Dendritic cell treated with granulocyte-macrophage colony-stimulating factor and Interleukin-4, amounts not matched to agents 40 ng/mL and 50 ng/mL, for 4 days (primary cell): ENCODE data around the gene RASGRP1.
"Not testable (repeated sequence)": the region's sequence is repeated elsewhere in the genome, so short reads cannot be mapped to it uniquely, and the experiment has no call there.

Experiments
- H3K27ac Mint-ChIP-seq: one replicate; pipeline ENCODE4 v1.8.0; 2022; ENCODE audit warnings: mild to moderate bottlenecking, mixed read lengths
- H3K27me3 Mint-ChIP-seq: one replicate; pipeline ENCODE4 v1.8.0; 2022; ENCODE audit warnings: mild to moderate bottlenecking, mixed read lengths
- H3K36me3 Mint-ChIP-seq: one replicate; pipeline ENCODE4 v1.8.0; 2022; ENCODE audit warnings: low read depth, mixed read lengths
- H3K4me1 Mint-ChIP-seq: one replicate; pipeline ENCODE4 v1.8.0; 2022; ENCODE audit warnings: low read depth, mixed read lengths
- H3K4me3 Mint-ChIP-seq: one replicate; pipeline ENCODE4 v1.8.0; 2022; ENCODE audit warnings: mild to moderate bottlenecking, moderate library complexity, mixed read lengths
- H3K9me3 Mint-ChIP-seq: one replicate; pipeline ENCODE4 v1.8.0; 2022; ENCODE audit warnings: mixed read lengths
- intact Hi-C: fragments of 100-400 bp; cut with micrococcal nuclease; formaldehyde crosslinking; loops from one replicate; pipeline ENCODE4 v1.15.0; 2022

Gene RASGRP1

DNA sequence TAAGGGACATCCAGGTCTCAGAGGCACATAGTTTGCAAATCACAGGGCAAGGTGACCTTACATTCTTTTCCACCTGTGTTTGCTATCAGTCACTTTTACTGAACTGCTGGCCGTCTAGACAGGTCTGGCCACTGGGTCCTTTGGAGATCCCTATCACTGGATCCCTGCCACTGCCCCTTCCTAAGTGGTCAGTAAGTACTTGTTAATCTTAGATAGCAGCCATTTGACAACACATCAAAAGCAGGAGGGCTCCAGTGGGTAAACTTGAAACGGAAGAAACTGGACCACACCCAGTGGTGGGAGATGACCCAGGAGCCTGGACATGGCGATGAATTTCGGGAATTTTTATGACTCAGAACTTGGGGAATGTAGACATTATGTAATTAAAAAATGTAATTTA, 28.9 kb upstream of the RASGRP1 start:
- intact Hi-C loops = no loop called here
- Mint-ChIP-seq H3K36me3 (no peaks in the 10 kb centered on the region), H3K4me1 (no peaks in the 10 kb centered on the region), H3K4me3 (no peak overlapping the region), H3K9me3 (no peaks in the 10 kb centered on the region), H3K27ac (no peak overlapping the region), H3K27me3 (peaks cover 2% of the 10 kb centered on the region)

DNA sequence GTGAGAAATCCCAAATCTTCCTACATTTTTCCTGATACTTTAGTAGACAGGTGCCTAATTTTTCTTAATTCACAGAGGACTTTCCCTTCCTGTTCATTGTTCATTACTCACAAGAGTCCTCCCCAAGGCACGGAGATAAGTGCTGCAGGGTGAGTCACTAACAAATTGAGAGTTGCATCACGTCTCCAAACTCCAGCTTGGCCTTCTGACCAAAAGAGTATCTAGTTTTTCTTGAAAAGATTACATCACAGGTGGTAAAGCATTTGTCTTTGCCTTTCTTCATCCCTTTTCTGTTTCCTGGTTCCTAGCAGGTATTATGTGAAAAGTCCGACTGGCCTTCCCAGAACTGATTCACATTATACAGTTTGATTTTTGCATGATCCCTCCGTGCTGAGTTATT, 24.9 kb upstream of the RASGRP1 start:
- Mint-ChIP-seq H3K27me3 (no peaks in the 10 kb centered on the region), H3K4me3 (no peak overlapping the region), H3K4me1 (no peaks in the 10 kb centered on the region), H3K36me3 (no peaks in the 10 kb centered on the region), H3K27ac (no peak overlapping the region), H3K9me3 (no peaks in the 10 kb centered on the region)
- intact Hi-C loops = no loop called here

DNA sequence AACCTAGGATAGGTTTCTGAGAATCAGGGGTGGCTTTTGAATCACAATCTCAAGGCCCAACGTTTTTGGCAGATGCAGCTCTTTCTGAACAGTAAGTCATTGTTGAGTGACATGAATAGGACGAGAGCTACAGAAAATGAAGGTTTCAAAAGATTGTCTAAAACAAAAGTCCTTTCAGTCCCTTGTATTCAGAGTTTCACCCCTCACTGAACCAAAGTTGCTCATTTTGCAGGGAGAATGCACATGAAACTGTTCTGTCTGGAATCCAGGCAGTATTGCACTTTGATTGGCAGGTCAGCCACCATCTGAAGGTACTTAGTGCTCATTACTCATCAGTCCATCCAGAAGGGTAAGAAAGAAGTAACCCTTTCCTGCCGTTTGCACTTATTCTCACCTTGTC, 24.1 kb upstream of the RASGRP1 start:
- no peaks in the 10 kb centered on the region for H3K27me3 Mint-ChIP-seq
- H3K4me3 Mint-ChIP-seq = no peak overlapping the region
- no peaks in the 10 kb centered on the region for H3K9me3 Mint-ChIP-seq
- no peak overlapping the region for H3K27ac Mint-ChIP-seq
- H3K36me3 Mint-ChIP-seq = no peaks in the 10 kb centered on the region
- no peaks in the 10 kb centered on the region for H3K4me1 Mint-ChIP-seq
- intact Hi-C loops = no loop called here

DNA sequence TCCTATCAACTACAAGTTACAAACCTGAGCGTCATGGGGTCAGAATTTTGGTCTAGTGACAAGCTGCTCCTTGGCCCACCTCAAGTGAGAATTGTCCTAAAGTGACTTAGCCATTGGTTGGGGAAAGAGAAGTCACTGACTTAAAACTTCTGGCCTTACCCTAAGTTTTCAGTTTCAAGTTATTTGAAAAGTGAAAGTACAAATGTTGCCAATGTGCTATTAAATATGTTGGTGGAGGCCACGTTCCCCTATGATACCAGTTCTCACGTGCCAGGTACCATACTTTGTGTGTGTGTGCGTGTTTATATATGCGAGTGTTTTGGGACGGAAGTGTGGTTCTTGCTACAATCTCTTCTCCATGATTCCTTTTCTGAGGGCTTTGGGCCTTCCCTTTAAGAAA, 22.6 kb upstream of the RASGRP1 start:
- Mint-ChIP-seq H3K4me3 (no peak overlapping the region), H3K4me1 (no peaks in the 10 kb centered on the region), H3K27ac (no peak overlapping the region), H3K9me3 (no peaks in the 10 kb centered on the region), H3K36me3 (no peaks in the 10 kb centered on the region), H3K27me3 (no peaks in the 10 kb centered on the region)
- intact Hi-C loops = no loop called here

DNA sequence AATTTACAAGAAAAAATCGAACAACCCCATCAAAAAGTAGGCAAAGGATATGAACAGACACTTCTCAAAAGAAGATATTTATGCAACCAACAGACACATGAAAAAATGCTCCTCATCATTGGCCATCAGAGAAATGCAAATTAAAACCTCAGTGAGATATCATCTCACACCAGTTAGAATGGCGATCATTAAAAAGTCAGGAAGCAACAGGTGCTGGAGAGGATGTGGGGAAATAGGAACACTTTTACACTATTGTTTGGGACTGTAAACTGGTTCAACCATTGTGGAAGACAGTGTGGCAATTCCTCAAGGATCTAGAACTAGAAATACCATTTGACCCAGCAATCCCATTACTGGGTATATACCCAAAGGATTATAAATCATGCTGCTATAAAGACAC, 21.4 kb upstream of the RASGRP1 start:
- H3K27ac Mint-ChIP-seq, H3K4me1 Mint-ChIP-seq, H3K36me3 Mint-ChIP-seq, intact Hi-C loops, H3K4me3 Mint-ChIP-seq, H3K27me3 Mint-ChIP-seq, H3K9me3 Mint-ChIP-seq: not testable (repeated sequence)

DNA sequence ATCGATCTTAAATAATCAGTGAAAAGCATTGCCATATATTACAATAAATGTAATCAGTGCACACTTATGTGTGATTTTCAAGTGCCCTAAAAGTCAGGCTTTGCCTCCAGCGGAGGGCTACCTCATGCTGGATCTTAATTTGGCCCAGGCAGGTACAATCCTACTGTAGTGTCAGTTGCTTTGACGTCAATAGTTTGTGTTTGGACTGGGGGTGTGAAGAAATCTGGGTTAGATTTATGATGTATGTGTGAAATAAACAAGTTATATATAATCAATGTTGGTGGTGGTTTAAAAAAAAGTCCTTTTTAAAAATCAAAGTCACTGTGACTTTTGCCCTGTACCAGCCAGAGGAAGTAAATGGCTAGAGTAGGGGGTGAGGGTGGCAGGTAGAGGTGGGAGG, 14.0 kb upstream of the RASGRP1 start:
- Mint-ChIP-seq H3K4me1 (no peaks in the 10 kb centered on the region), H3K9me3 (no peaks in the 10 kb centered on the region), H3K4me3 (no peak overlapping the region), H3K27ac (no peak overlapping the region), H3K27me3 (peaks cover 7% of the 10 kb centered on the region), H3K36me3 (no peaks in the 10 kb centered on the region)
- intact Hi-C loops = no loop called here

DNA sequence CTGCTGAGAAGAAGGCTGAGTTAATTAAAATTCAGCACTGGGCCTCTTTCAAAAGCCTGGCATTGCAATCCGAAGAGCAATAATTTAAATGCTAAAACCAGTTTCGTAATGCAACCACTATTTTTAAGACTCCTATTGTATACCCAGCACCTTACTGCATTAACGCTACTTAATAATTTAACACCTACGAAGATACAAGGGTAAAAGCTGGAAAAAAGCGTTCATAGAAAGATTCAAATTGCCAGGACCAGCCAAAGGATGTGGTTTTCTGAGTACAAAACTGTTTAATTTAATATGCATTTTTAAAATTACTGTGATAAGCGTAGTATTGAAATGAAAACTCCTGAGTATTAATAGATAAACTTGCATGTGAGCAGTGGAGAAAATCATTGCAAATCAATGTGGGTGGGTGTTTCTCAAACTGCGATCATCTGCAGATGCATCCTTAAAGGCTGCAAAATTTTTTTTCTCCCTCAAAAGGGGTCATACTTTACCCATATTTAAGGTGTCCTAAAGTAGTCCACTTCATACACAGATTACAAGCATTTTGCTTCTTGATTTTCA, 12.9 kb upstream of the RASGRP1 start:
- H3K27ac Mint-ChIP-seq = no peak overlapping the region
- no peaks in the 10 kb centered on the region for H3K36me3 Mint-ChIP-seq
- intact Hi-C loops = no loop called here
- H3K4me3 Mint-ChIP-seq = no peak overlapping the region
- no peaks in the 10 kb centered on the region for H3K4me1 Mint-ChIP-seq
- H3K9me3 Mint-ChIP-seq = no peaks in the 10 kb centered on the region
- peaks cover 8% of the 10 kb centered on the region for H3K27me3 Mint-ChIP-seq

DNA sequence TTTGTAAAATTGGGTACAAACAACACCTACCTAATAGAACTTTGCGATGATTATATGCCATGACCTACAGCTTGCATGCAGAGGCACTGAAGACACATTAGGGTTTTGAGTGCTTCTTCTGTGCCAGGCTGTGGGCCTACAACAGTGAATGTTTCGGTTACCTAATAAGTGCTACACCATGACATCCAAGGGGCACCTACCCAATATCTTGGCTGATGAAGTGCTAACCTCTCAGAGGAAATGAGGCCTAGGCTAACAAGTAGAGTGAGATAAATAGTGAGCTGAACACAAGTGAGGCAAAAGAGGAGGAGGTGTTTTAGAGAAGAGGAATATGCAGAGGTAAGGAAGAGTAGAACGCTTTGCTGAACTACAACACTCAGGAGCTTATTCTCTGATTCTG, 12.2 kb upstream of the RASGRP1 start:
- no peaks in the 10 kb centered on the region for H3K36me3 Mint-ChIP-seq
- intact Hi-C loops = no loop called here
- H3K9me3 Mint-ChIP-seq = no peaks in the 10 kb centered on the region
- no peaks in the 10 kb centered on the region for H3K4me1 Mint-ChIP-seq
- peaks cover 8% of the 10 kb centered on the region for H3K27me3 Mint-ChIP-seq
- H3K4me3 Mint-ChIP-seq = no peak overlapping the region
- H3K27ac Mint-ChIP-seq = no peak overlapping the region

DNA sequence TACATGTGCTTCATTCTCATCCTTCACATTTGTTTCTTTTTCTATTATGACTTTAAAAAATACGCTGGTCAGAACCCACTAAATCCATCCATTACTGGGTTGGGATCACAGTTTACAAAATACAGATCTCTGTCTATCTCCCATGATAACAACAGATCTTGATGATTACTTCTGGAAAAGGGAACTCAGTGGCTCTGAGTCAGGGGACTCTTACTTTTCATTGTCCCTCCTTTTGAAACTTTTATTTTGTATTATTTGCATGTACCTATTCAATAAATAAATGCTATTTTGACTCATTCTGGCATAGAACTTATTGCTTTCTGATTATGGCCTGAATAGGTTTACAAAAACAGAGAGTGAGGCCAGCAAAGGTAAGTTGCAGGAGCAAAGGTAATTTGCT, 11.6 kb upstream of the RASGRP1 start:
- peaks cover 4% of the 10 kb centered on the region for H3K9me3 Mint-ChIP-seq
- intact Hi-C loops = no loop called here
- no peak overlapping the region for H3K27ac Mint-ChIP-seq
- no peaks in the 10 kb centered on the region for H3K36me3 Mint-ChIP-seq
- H3K4me1 Mint-ChIP-seq = no peaks in the 10 kb centered on the region
- peaks cover 5% of the 10 kb centered on the region for H3K27me3 Mint-ChIP-seq
- H3K4me3 Mint-ChIP-seq = no peak overlapping the region

DNA sequence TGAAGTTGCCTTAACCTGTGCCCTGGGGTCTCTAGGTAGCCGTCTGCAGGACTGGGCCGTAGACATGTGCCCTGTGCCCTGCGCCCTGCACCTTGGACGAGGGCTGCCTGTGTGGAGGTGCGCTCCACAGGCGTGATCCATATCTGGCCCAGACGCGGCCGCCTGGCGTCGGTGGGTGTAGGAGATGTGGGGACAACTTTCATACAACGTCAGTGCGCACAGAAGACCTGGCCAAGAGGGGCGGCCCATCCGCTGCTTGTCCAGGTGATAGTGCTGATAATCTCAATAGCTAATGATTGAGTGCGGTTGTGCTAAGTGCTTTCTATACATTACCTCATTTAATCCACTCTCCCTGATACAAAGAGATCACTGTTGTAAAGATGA, 665 bp upstream of the RASGRP1 start:
- Mint-ChIP-seq H3K27me3 (peaks cover 38% of the 10 kb centered on the region), H3K4me3 (peak overlapping the region; percentile 69), H3K9me3 (no peaks in the 10 kb centered on the region), H3K36me3 (no peaks in the 10 kb centered on the region), H3K27ac (peak overlapping the region; percentile 12), H3K4me1 (peaks cover 20% of the 10 kb centered on the region)
- intact Hi-C loops = loop anchor here (10.0 kb wide), 2 partner anchors 60 to 90 kb away; no protein-coding TSS in a partner anchor

DNA sequence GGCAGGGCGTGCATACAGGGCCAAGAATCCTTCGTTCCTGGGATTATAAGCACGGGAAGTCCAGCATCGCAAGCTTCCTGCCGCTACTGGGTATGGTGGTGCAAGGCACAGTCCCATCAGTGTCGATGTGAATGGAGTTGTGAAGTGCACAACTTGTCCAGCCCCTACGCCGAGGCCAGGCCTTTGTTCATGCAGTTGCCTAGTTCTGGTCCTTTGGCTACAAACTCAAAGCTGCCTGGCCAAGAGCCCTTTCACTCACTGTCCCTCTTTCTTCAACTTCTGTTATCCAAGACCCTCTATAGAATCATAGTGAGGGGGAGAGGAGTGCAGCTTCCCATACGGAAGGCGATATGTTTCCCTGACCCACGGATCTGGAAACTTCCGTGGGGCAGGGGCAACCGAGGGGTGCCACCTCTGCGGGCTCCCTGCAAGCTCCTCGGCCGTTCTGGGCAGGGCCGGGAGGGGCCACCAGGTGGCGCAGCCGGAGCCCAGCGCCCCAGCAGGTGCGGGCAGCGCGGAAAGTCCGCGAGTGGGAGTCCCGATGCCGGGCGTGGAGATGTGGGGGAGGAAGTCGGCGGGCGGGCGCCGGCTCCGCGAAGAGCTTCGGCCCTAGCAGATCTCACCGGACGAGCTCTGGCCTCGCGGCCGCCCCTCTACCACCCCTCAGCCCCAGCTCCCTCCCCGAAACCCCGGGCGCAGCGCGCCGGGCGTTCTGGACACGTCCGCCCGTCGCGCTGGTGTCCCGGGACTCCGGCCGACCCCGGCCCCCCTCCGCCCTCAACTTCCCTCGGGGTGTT, 693 bp downstream of the RASGRP1 start:
- H3K27ac Mint-ChIP-seq = peak overlapping the region; percentile 12
- peaks cover 41% of the 10 kb centered on the region for H3K27me3 Mint-ChIP-seq
- H3K36me3 Mint-ChIP-seq = no peaks in the 10 kb centered on the region
- intact Hi-C loops = loop anchor here (1.0 to 10.0 kb wide), 4 partner anchors 61 to 567 kb away; no protein-coding TSS in a partner anchor
- peaks cover 20% of the 10 kb centered on the region for H3K4me1 Mint-ChIP-seq
- H3K4me3 Mint-ChIP-seq = peak overlapping the region; percentile 69
- H3K9me3 Mint-ChIP-seq = no peaks in the 10 kb centered on the region

DNA sequence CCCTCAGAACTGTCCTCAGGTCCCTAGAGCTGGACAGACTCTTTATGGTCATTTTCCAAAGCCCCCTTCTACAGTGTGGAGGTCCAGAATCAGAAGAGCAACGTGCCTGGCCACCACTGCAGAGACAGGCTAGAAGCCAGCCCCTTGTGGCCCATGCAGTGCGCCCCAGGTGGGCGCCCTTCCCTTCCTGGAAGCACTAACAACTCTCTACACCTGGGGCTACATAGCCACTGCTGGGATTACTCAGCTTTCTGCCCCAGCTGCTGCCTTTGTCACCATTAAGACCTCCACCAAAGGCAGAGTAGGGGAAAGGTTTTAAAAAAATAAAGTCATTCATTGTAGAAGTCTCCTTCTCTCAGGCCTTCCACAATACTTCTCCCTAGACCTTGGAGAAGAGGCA, 2.3 kb downstream of the RASGRP1 start:
- Mint-ChIP-seq H3K27me3 (peaks cover 39% of the 10 kb centered on the region), H3K9me3 (no peaks in the 10 kb centered on the region), H3K36me3 (no peaks in the 10 kb centered on the region), H3K27ac (no peak overlapping the region), H3K4me3 (no peak overlapping the region), H3K4me1 (peaks cover 26% of the 10 kb centered on the region)
- intact Hi-C loops = loop anchor here (5.0 to 10.0 kb wide), 3 partner anchors 63 to 565 kb away; no protein-coding TSS in a partner anchor

DNA sequence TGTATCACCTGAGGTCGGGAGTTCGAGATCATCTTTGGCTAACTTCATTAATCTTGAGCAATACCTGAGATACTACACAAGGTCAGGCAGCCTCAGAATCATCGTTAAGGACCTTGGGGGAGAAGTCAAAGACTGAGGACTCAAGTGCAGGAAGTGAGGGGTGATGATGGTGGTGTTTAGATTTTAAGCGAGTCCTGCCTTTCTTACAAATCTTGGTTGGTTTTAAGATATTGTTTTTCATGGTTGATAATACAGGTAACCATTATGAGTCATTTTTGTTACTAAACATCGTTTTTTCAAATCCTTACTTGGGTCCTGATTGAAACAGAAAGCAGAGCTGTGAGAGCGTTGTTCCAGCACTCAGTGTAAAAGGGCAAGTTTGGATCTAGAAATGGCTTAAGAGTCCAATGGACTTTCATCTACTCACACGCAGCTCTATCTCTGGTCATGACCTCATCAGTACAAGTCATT, 4.1 kb downstream of the RASGRP1 start:
- Mint-ChIP-seq H3K27me3 (peaks cover 26% of the 10 kb centered on the region), H3K4me1 (peaks cover 26% of the 10 kb centered on the region), H3K27ac (no peak overlapping the region), H3K4me3 (no peak overlapping the region), H3K9me3 (no peaks in the 10 kb centered on the region), H3K36me3 (no peaks in the 10 kb centered on the region)
- intact Hi-C loops = loop anchor here (5.0 to 10.0 kb wide), 3 partner anchors 64 to 563 kb away; no protein-coding TSS in a partner anchor

DNA sequence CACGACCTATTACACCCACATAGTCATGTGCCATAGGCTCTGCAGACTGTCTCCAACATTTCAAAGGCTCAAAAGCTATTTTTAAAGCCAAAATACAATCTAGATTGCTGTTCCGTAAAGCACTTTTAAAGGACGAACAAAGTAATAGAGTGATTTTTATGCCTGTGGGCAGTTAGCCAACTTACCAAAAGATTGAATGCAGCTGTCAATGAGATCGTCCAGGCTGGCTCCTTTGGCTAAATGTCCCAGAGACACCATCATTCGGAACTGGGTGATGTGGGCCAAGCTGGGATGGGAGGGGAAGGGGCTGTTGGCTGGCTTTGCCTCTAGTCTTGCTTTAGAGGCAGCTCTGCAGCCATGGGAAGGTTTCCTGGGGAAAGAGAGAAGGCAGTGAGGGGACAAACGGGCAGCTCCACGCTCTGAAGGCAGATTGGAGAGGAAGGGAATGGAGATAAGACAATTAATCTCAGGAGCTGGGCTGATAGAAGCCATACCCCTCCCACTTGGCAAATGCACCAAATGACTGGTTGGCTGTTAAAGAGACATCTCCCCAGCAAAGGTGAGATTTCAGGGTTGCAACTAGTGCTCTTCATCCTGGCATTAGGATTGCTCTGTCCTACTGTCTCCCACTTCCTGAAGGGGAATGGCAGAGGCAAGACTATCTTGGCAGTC, 4.8 kb downstream of the RASGRP1 start:
- H3K36me3 Mint-ChIP-seq = no peaks in the 10 kb centered on the region
- H3K4me3 Mint-ChIP-seq = no peak overlapping the region
- no peak overlapping the region for H3K27ac Mint-ChIP-seq
- peaks cover 20% of the 10 kb centered on the region for H3K4me1 Mint-ChIP-seq
- intact Hi-C loops = loop anchor here (5.0 to 10.0 kb wide), 3 partner anchors 65 to 562 kb away; no protein-coding TSS in a partner anchor
- no peaks in the 10 kb centered on the region for H3K9me3 Mint-ChIP-seq
- peaks cover 19% of the 10 kb centered on the region for H3K27me3 Mint-ChIP-seq
